Suppressor macrophage (primary cell): Measurements from ENCODE around the gene GRHL3.

Experiments
- DNase-seq, 4 experiments: peaks; one replicate each; pipeline ENCODE4 v3.0.0-alpha.2; 2020 to 2022

GRHL3 gene

GRCh38 chr1:24403806-24404205, 84.6 kb downstream of the GRHL3 start:
- DNase-seq = no peak
